GM12865 (cell line): ENCODE results near the gene ABCA1.

ENCODE experiments used
- DNase-seq: peaks from one replicate; pipeline ENCODE4 v3.0.0; 2010; ENCODE audit warnings: low read depth
- H3K4me3 ChIP-seq: 2 replicates; pipeline ENCODE4 v1.5.1; 2011; ENCODE audit warnings: mild to moderate bottlenecking, low read depth, low read length, control low read depth
- CTCF ChIP-seq: IDR thresholded peaks from 2 replicates; pipeline ENCODE4 v1.5.1; 2011; ENCODE audit warnings: low read length, control low read depth, low read depth, inconsistent platforms; ENCODE audit not compliant: insufficient read depth; ENCODE audit errors: missing control alignments

The ABCA1 gene

GRCh38 chr9:104912606-104913005, 15.3 kb downstream of the ABCA1 start:
- no peak overlapping the region for H3K4me3 ChIP-seq
- DNase-seq = no peak
- TF ChIP-seq CTCF = no peak

GRCh38 chr9:104911032-104911607, 16.8 kb downstream of the ABCA1 start:
- DNase-seq = no peak
- no peak for TF ChIP-seq CTCF
- no peak overlapping the region for H3K4me3 ChIP-seq

- TF ChIP-seq CTCF = no peak
- DNase-seq = no peak
- H3K4me3 ChIP-seq = no peak overlapping the region
These were observed 20.5 kb downstream of the ABCA1 start for GRCh38 chr9:104907278-104907951.

- H3K4me3 ChIP-seq = no peak overlapping the region
- no peak for TF ChIP-seq CTCF
- no peak for DNase-seq
These were observed 21.3 kb downstream of the ABCA1 start for GRCh38 chr9:104906441-104907277.

GRCh38 chr9:104905931-104906330, 22.0 kb downstream of the ABCA1 start:
- no peak for TF ChIP-seq CTCF
- H3K4me3 ChIP-seq = no peak overlapping the region
- DNase-seq = no peak

- no peak overlapping the region for H3K4me3 ChIP-seq
- no peak for DNase-seq
- TF ChIP-seq CTCF = no peak
These were observed 22.6 kb downstream of the ABCA1 start for GRCh38 chr9:104905153-104905901.
